ENCODE measurements around the gene ALG1.

- TF ChIP-seq ARNT (IDR thresholded peaks at IDR 0.05) = no peak
- TF ChIP-seq SUZ12 (IDR thresholded peaks at IDR 0.05) = no peak
- TF ChIP-seq FOXM1 (IDR thresholded peaks at IDR 0.05; ENCODE audit: borderline replicate concordance) = no peak
- TF ChIP-seq SP1 (IDR thresholded peaks at IDR 0.05) = no peak
- TF ChIP-seq TARDBP (IDR thresholded peaks at IDR 0.05) = no peak
- no peak for TF ChIP-seq CTBP1 (IDR thresholded peaks at IDR 0.05; ENCODE audit: borderline replicate concordance)
- no peak for TF ChIP-seq FOXK2 (IDR thresholded peaks at IDR 0.05)
- TF ChIP-seq BHLHE40 (IDR thresholded peaks at IDR 0.05; ENCODE audit: borderline replicate concordance) = no peak
- no peak for TF ChIP-seq ZNF384 (IDR thresholded peaks at IDR 0.05)
These were observed 2.6 kb upstream of the ALG1 start for GRCh38 chr16:5069048-5069447.
